Parathyroid adenoma (tissue), 2 donors: ENCODE results near the gene CREB1.
"Not testable (repeated sequence)": the region's sequence is repeated elsewhere in the genome, so short reads cannot be mapped to it uniquely, and the experiment has no call there.

ENCODE experiments used
- H2AFZ ChIP-seq: fragments of 300-600 bp; sonication (generic); one replicate; pipeline ENCODE4 v1.7.0; 2017; ENCODE audit warnings: antibody characterized with exemption, mild to moderate bottlenecking
- H3K27ac ChIP-seq: fragments of 300-600 bp; sonication (generic); one replicate; pipeline ENCODE4 v1.7.0; 2017
- H3K27me3 ChIP-seq: fragments of 300-600 bp; sonication (generic); one replicate; pipeline ENCODE4 v1.7.0; 2017; ENCODE audit warnings: low read length; ENCODE audit not compliant: control insufficient read depth, insufficient read depth
- H3K36me3 ChIP-seq: fragments of 300-600 bp; sonication (generic); one replicate; pipeline ENCODE4 v1.7.0; 2017; ENCODE audit warnings: low read length; ENCODE audit not compliant: control insufficient read depth, insufficient read depth
- H3K4me1 ChIP-seq: fragments of 300-600 bp; sonication (generic); one replicate; pipeline ENCODE4 v1.7.0; 2017; ENCODE audit warnings: control low read depth
- H3K4me2 ChIP-seq: fragments of 300-600 bp; sonication (generic); one replicate; pipeline ENCODE4 v1.7.0; 2017; ENCODE audit warnings: low read length
- H3K4me3 ChIP-seq: fragments of 300-600 bp; sonication (generic); one replicate; pipeline ENCODE4 v1.7.0; 2017; ENCODE audit warnings: low read depth, low read length
- H3K79me2 ChIP-seq: fragments of 300-600 bp; sonication (generic); one replicate; pipeline ENCODE4 v1.7.0; 2017; ENCODE audit warnings: control low read depth
- H3K9ac ChIP-seq: fragments of 300-600 bp; sonication (generic); one replicate; pipeline ENCODE4 v1.7.0; 2017; ENCODE audit warnings: mild to moderate bottlenecking
- H3K9me3 ChIP-seq: fragments of 300-600 bp; sonication (generic); one replicate; pipeline ENCODE4 v1.7.0; 2017; ENCODE audit warnings: low read length; ENCODE audit not compliant: control insufficient read depth
- TF ChIP-seq, protein P1 (sequence below): fragments of 300-600 bp; sonication (generic); IDR thresholded peaks from one replicate; pipeline ENCODE4 v1.7.0; 2017; ENCODE audit warnings: antibody characterized with exemption, mild to moderate bottlenecking
- donor health status: primary hyperparathyroidism.

CREB1 gene

DNA sequence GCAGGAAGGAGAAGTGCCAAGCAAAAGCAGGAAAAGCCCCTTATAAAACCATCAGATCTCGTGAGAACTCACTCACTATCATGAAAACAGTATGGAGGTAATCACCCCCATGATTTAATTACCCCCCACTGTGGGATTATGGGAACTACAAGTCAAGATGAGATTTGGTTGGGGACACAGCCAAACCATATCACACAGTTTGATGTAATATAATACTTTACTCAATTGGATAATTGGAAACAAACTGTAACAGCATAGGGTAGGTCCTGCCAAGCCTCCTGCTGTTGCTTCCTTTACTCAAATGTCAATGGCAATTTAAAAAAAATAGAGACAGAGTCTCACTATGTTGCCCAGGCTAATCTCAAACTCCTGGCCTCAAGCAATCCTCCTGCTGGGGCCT is 110.9 kb downstream of the CREB1 start:
- Histone ChIP-seq H3K4me2 (no peak overlapping the region), H3K4me3 (no peak overlapping the region), H3K9ac (no peak overlapping the region), H3K4me1 (no peaks in the 10 kb centered on the region), H3K79me2 (no peaks in the 10 kb centered on the region), H3K36me3 (no peaks in the 10 kb centered on the region), H3K27me3 (no peaks in the 10 kb centered on the region), H2AFZ (no peak overlapping the region), H3K27ac (no peak overlapping the region), H3K9me3 (no peaks in the 10 kb centered on the region)
- TF ChIP-seq, protein P1, sequence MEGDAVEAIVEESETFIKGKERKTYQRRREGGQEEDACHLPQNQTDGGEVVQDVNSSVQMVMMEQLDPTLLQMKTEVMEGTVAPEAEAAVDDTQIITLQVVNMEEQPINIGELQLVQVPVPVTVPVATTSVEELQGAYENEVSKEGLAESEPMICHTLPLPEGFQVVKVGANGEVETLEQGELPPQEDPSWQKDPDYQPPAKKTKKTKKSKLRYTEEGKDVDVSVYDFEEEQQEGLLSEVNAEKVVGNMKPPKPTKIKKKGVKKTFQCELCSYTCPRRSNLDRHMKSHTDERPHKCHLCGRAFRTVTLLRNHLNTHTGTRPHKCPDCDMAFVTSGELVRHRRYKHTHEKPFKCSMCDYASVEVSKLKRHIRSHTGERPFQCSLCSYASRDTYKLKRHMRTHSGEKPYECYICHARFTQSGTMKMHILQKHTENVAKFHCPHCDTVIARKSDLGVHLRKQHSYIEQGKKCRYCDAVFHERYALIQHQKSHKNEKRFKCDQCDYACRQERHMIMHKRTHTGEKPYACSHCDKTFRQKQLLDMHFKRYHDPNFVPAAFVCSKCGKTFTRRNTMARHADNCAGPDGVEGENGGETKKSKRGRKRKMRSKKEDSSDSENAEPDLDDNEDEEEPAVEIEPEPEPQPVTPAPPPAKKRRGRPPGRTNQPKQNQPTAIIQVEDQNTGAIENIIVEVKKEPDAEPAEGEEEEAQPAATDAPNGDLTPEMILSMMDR = no peak

DNA sequence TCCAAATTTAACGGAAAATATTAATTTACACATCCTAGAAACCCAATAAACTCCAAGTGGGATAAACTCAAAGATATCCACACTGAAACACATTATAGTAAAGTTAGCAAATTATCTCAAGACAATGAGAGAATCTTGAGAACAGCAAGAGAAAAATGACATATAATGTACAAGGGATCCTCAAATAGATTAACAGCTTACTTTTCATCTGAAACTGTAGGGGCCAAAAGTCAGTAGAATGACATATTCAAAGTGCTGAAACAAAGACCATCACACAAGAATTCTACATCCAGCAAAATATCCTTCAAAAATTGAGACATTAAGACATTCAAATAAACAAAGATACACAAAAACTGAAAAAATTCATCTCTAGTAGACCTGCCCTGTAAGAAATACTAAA is 114.1 kb downstream of the CREB1 start:
- H3K4me1 ChIP-seq = no peaks in the 10 kb centered on the region
- no peak overlapping the region for H3K27ac ChIP-seq
- TF ChIP-seq, protein P1 = no peak
- H3K4me3 ChIP-seq = no peak overlapping the region
- H3K4me2 ChIP-seq = no peak overlapping the region
- H3K79me2 ChIP-seq = no peaks in the 10 kb centered on the region
- no peak overlapping the region for H2AFZ ChIP-seq
- H3K9ac ChIP-seq = no peak overlapping the region
- H3K36me3 ChIP-seq = no peaks in the 10 kb centered on the region
- H3K9me3 ChIP-seq = no peaks in the 10 kb centered on the region
- H3K27me3 ChIP-seq = no peaks in the 10 kb centered on the region

DNA sequence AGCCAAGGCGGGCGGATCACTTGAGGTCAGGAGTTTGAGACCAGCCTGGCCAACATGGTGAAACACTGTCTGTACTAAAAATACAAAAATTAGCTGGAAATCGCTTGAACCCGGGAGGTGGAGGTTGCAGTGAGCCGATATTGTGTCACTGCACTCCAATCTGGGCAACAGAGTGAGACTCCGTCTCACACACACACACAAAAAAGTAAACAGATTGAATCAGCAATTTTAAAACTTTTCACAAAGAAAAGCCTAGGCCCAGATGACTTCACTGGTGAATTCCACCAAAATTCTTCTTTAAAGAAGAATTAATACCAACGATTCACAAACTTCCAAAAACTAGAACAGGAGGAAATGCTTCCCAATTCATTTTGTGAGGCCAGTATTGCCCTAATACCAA is 116.8 kb downstream of the CREB1 start:
- not testable (repeated sequence) for H3K4me2 ChIP-seq, H3K79me2 ChIP-seq, H3K4me3 ChIP-seq, H3K36me3 ChIP-seq, H3K27ac ChIP-seq, H3K9ac ChIP-seq, H3K9me3 ChIP-seq, H3K4me1 ChIP-seq, H2AFZ ChIP-seq, H3K27me3 ChIP-seq
